Stimulated activated naive CD8-positive, alpha-beta T cell treated with anti-CD3 and anti-CD28 coated beads, Interleukin-15, Interleukin-2, amounts not matched to agents 100 ng/mL and 50 ng/mL, for 24 hours (primary cell): ENCODE results near the gene LCN1.
"Not testable (repeated sequence)": the region's sequence is repeated elsewhere in the genome, so short reads cannot be mapped to it uniquely, and the experiment has no call there.

Experiments
- H3K27ac Mint-ChIP-seq: one replicate; pipeline ENCODE4 v1.8.0; 2021; ENCODE audit warnings: mild to moderate bottlenecking, mixed read lengths
- H3K27me3 Mint-ChIP-seq: one replicate; pipeline ENCODE4 v1.8.0; 2021; ENCODE audit warnings: mixed read lengths
- H3K36me3 Mint-ChIP-seq: one replicate; pipeline ENCODE4 v1.8.0; 2021; ENCODE audit warnings: low read depth, mixed read lengths
- H3K4me1 Mint-ChIP-seq: one replicate; pipeline ENCODE4 v1.8.0; 2021; ENCODE audit warnings: low read depth, mixed read lengths
- H3K4me3 Mint-ChIP-seq: one replicate; pipeline ENCODE4 v1.8.0; 2021; ENCODE audit warnings: mild to moderate bottlenecking, mixed read lengths
- H3K9me3 Mint-ChIP-seq: one replicate; pipeline ENCODE4 v1.8.0; 2021; ENCODE audit warnings: mixed read lengths

Gene LCN1

GRCh38 chr9:135522137-135522877 lies 1.1 kb downstream of the LCN1 start:
- Mint-ChIP-seq H3K27ac (no peak overlapping the region), H3K4me1 (no peaks in the 10 kb centered on the region), H3K9me3 (no peaks in the 10 kb centered on the region), H3K36me3 (no peaks in the 10 kb centered on the region), H3K27me3 (peaks cover 20% of the 10 kb centered on the region), H3K4me3 (no peak overlapping the region)

- Mint-ChIP-seq H3K9me3 (no peaks in the 10 kb centered on the region), H3K27ac (no peak overlapping the region)
These were observed 1.7 kb downstream of the LCN1 start for GRCh38 chr9:135522931-135523330.

GRCh38 chr9:135523521-135524129 lies 2.4 kb downstream of the LCN1 start:
- no peak overlapping the region for H3K27ac Mint-ChIP-seq
- no peaks in the 10 kb centered on the region for H3K4me1 Mint-ChIP-seq
- H3K36me3 Mint-ChIP-seq = no peaks in the 10 kb centered on the region
- peaks cover 10% of the 10 kb centered on the region for H3K27me3 Mint-ChIP-seq
- H3K4me3 Mint-ChIP-seq = no peak overlapping the region
- H3K9me3 Mint-ChIP-seq = no peaks in the 10 kb centered on the region

More at GRCh38 chr9:135522931-135523330, 1.7 kb downstream of the LCN1 start:
- no peaks in the 10 kb centered on the region for H3K4me1 Mint-ChIP-seq
- no peaks in the 10 kb centered on the region for H3K36me3 Mint-ChIP-seq
- H3K4me3 Mint-ChIP-seq = no peak overlapping the region
- peaks cover 16% of the 10 kb centered on the region for H3K27me3 Mint-ChIP-seq

GRCh38 chr9:135524130-135524861 lies 3.1 kb downstream of the LCN1 start:
- Mint-ChIP-seq H3K36me3 (no peaks in the 10 kb centered on the region), H3K27ac (no peak overlapping the region), H3K4me3 (no peak overlapping the region), H3K4me1 (no peaks in the 10 kb centered on the region), H3K27me3 (peaks cover 10% of the 10 kb centered on the region), H3K9me3 (no peaks in the 10 kb centered on the region)

- Mint-ChIP-seq H3K4me1 (no peaks in the 10 kb centered on the region), H3K9me3 (no peaks in the 10 kb centered on the region), H3K27ac (no peak overlapping the region), H3K36me3 (no peaks in the 10 kb centered on the region), H3K4me3 (no peak overlapping the region), H3K27me3 (peaks cover 7% of the 10 kb centered on the region)
These were observed 4.2 kb downstream of the LCN1 start for GRCh38 chr9:135525241-135526088.

DNA sequence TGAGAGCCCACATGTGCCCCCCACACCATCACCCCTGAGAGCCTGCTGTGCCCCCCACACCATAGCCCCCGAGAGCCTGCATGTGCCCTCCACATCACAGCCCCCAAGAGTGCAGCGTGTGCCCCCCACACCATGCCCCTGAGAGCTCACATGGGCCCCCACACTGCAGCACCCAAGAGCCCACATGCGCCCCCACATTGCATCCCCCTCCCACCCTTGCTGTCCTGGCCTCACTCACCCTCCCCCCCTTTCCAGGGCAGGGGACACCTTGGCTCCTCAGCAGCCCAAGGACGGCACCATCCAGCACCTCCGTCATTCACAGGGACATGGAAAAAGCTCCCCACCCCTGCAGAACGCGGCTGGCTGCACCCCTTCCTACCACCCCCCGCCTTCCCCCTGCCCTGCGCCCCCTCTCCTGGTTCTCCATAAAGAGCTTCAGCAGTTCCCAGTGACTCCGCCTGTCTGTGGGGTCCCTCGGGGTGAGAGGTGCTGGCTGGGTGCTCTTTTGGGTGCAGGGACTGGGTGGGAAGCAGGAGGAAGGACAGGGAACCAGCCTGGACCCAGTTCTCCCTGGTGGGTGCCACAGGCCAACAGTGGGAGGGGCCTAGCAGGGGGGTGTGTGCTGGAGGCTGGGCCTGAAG lies 5.0 kb downstream of the LCN1 start:
- Mint-ChIP-seq H3K27me3 (peaks cover 12% of the 10 kb centered on the region), H3K27ac (no peak overlapping the region)

GRCh38 chr9:135526730-135527571 lies 5.7 kb downstream of the LCN1 start:
- peaks cover 16% of the 10 kb centered on the region for H3K27me3 Mint-ChIP-seq
- no peaks in the 10 kb centered on the region for H3K36me3 Mint-ChIP-seq
- no peaks in the 10 kb centered on the region for H3K9me3 Mint-ChIP-seq
- no peaks in the 10 kb centered on the region for H3K4me1 Mint-ChIP-seq
- H3K27ac Mint-ChIP-seq = no peak overlapping the region
- H3K4me3 Mint-ChIP-seq = no peak overlapping the region

More for the DNA sequence above, 5.0 kb downstream of the LCN1 start:
- Mint-ChIP-seq H3K4me1 (no peaks in the 10 kb centered on the region), H3K36me3 (no peaks in the 10 kb centered on the region), H3K4me3 (no peak overlapping the region), H3K9me3 (no peaks in the 10 kb centered on the region)

- not testable (repeated sequence) for H3K9me3 Mint-ChIP-seq, H3K27ac Mint-ChIP-seq, H3K4me3 Mint-ChIP-seq, H3K36me3 Mint-ChIP-seq, H3K4me1 Mint-ChIP-seq
- peaks cover 15% of the 10 kb centered on the region for H3K27me3 Mint-ChIP-seq
These were observed 7.7 kb downstream of the LCN1 start for GRCh38 chr9:135528842-135529435.

- Mint-ChIP-seq H3K4me1 (no peaks in the 10 kb centered on the region), H3K9me3 (no peaks in the 10 kb centered on the region), H3K27me3 (peaks cover 23% of the 10 kb centered on the region), H3K4me3 (no peak overlapping the region), H3K27ac (no peak overlapping the region), H3K36me3 (no peaks in the 10 kb centered on the region)
These were observed 8.9 kb downstream of the LCN1 start for GRCh38 chr9:135530146-135530545.

DNA sequence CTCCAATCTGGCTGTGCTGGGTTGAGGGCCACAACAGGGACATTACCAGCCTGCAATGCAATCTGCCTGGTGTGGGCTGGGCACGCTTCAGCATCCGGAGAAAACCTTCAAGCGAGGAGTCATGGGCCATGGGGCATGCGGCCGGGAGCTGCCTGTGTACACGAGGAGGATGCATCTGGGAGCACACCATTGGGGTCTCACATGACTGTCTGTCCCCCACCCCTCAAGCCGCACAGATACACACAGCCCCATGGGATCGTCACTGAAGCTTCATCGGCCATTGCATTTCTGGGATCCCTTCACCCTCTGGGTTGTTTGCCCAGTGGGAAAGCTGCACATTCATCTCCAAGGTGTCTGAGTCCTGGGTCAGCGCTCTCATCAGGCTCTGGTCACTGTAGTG lies 9.9 kb downstream of the LCN1 start:
- Mint-ChIP-seq H3K27ac (no peak overlapping the region), H3K27me3 (peaks cover 23% of the 10 kb centered on the region), H3K4me1 (no peaks in the 10 kb centered on the region), H3K4me3 (no peak overlapping the region), H3K9me3 (no peaks in the 10 kb centered on the region), H3K36me3 (no peaks in the 10 kb centered on the region)

DNA sequence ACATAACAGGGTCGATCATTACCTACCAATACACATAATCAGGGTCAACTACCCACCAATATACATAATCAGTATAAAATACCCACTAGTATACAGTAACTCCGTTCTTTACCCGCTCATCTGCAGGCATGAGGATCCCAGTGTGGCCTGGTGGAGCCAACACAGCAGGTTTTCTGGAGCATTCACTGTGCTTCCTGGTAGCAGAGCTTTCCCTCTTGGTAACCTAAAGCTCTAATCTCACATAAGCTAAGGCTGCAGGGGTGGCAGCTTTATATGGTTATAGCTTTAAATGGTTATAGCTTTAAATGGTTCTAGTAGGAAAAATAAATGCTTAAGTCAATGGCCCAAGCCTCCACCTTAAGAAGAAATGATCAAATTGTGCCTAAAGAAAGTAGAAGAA lies 11.9 kb downstream of the LCN1 start:
- Mint-ChIP-seq H3K27ac (no peak overlapping the region), H3K9me3 (no peaks in the 10 kb centered on the region), H3K36me3 (no peaks in the 10 kb centered on the region), H3K27me3 (peaks cover 38% of the 10 kb centered on the region), H3K4me1 (no peaks in the 10 kb centered on the region), H3K4me3 (no peak overlapping the region)

DNA sequence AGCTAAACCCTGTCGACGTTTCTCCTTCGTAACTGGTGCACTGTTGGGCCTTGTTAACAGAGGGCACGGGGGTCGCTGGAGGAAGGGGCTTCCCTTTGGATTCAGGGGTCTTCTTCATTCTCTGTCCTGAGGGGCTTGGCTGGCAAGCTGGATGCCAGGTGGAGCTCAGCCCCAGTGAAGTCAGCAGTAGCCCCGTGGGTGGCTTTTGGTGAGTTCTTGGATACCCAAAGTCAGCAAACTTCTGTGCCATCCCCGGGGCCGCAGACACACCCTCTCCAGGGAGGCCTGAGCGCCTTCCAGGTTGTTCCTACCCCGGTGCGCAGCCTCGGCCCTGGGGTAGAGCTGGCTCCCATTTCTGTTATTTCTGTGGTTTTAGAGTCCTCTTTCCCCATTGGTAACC lies 12.4 kb downstream of the LCN1 start:
- Mint-ChIP-seq H3K36me3 (no peaks in the 10 kb centered on the region), H3K27me3 (peaks cover 43% of the 10 kb centered on the region), H3K9me3 (no peaks in the 10 kb centered on the region), H3K27ac (no peak overlapping the region), H3K4me1 (no peaks in the 10 kb centered on the region), H3K4me3 (no peak overlapping the region)

GRCh38 chr9:135534192-135534711 lies 13.0 kb downstream of the LCN1 start:
- not testable (repeated sequence) for H3K9me3 Mint-ChIP-seq, H3K4me3 Mint-ChIP-seq, H3K27ac Mint-ChIP-seq, H3K36me3 Mint-ChIP-seq, H3K4me1 Mint-ChIP-seq
- H3K27me3 Mint-ChIP-seq = peaks cover 47% of the 10 kb centered on the region
